AG04450 (cell line): ENCODE data around the gene MAGI2. TPM values are rescaled to one million over a fixed set of nuclear protein-coding genes. Genes with fewer than 3 reads are reported as not detected.
A peak's percentile ranks its signal among the peaks of the same experiment; 100 is the strongest.

ENCODE experiments used
- CTCF ChIA-PET: fragments of 300-600, 350-600 bp; formaldehyde crosslinking; extraction: SDS; loops from one replicate; lab custom pipeline; 2022; ENCODE audit warnings: antibody characterized with exemption, inconsistent platforms; lab: Charles Lee
- POLR2A ChIA-PET: fragments of 350-600 bp; formaldehyde crosslinking; extraction: SDS; loops from one replicate; lab custom pipeline; 2021; ENCODE audit warnings: antibody characterized with exemption, inconsistent platforms; lab: Yijun Ruan, JAX
- DNase-seq: peaks from one replicate; pipeline ENCODE4 v3.0.0-alpha.2; 2011; ENCODE audit warnings: low read depth, low spot score
- H3K27ac ChIP-seq: one replicate; pipeline ENCODE4 v1.5.1; 2012; ENCODE audit warnings: low read depth, low read length, control low read depth
- H3K27me3 ChIP-seq: one replicate; pipeline ENCODE4 v1.6.0; 2012; ENCODE audit warnings: low read length; ENCODE audit not compliant: control insufficient read depth, insufficient read depth
- H3K4me3 ChIP-seq: 2 replicates; pipeline ENCODE4 v1.5.1; 2011; ENCODE audit warnings: mild to moderate bottlenecking, low read depth, low read length, control low read depth
- H3K9me3 ChIP-seq: 2 replicates; pipeline ENCODE4 v1.5.1; 2012; ENCODE audit warnings: low read length; ENCODE audit not compliant: control insufficient read depth, insufficient read depth
- polyA plus RNA-seq: library from polyadenylated mRNA; depleted of rRNA; stranded (reverse); fragments of >200 nt; gene quantifications from 2 replicates; pipeline ENCODE4 v1.2.3, GENCODE V29; 2011
- TF ChIP-seq, protein P1 (sequence below): IDR thresholded peaks from 2 replicates; pipeline ENCODE4 v1.5.1; 2011; ENCODE audit warnings: low read depth, low read length, control low read depth, inconsistent platforms

Gene MAGI2
- polyA plus RNA-seq, 1 experiment: 2.3 TPM

DNA sequence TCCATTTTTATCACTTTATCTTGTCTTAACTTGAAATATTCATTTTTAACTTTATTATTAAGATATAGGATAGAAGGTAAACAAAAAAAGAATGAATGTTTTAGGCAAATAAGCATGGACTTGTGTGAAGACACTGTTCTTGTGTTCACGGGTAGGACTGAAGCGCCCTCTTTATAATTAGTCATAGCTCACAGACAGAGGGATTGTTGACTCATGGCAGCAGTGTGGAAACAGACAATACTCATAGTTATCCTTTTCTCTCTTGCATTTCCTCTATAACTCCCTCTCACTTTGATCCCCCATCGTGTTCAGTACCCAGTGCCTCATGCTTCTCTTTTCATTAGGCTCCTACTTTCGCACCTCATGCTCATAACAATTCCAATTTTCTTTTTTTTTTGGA lies 923.1 kb downstream of the MAGI2 start:
- TF ChIP-seq, protein P1, sequence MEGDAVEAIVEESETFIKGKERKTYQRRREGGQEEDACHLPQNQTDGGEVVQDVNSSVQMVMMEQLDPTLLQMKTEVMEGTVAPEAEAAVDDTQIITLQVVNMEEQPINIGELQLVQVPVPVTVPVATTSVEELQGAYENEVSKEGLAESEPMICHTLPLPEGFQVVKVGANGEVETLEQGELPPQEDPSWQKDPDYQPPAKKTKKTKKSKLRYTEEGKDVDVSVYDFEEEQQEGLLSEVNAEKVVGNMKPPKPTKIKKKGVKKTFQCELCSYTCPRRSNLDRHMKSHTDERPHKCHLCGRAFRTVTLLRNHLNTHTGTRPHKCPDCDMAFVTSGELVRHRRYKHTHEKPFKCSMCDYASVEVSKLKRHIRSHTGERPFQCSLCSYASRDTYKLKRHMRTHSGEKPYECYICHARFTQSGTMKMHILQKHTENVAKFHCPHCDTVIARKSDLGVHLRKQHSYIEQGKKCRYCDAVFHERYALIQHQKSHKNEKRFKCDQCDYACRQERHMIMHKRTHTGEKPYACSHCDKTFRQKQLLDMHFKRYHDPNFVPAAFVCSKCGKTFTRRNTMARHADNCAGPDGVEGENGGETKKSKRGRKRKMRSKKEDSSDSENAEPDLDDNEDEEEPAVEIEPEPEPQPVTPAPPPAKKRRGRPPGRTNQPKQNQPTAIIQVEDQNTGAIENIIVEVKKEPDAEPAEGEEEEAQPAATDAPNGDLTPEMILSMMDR: no peak
- CTCF ChIA-PET: no interaction called here
- Histone ChIP-seq H3K4me3 (no peak overlapping the region), H3K9me3 (no peaks in the 10 kb centered on the region), H3K27me3 (no peaks in the 10 kb centered on the region), H3K27ac (no peak overlapping the region)
- POLR2A ChIA-PET: no interaction called here
- DNase-seq: peak; percentile 15

DNA sequence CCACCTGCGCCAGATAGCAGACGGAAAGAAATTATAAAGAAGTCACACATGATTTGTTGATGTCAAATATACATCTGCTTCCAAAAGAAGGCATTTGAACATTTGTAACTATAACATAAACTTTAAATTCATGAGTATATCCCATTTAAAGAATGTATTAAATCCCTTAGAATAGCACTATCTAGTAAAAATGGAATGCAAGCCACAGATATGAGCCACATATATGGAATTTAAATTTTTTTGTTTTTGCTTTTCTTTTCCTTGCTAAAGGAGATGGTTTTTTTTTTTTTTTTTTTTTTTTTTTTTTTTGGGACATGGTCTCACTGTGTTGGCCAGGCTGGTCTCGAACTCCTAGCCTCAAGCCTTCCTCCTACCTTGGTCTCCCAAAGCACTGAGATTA lies 924.1 kb downstream of the MAGI2 start:
- ChIA-PET CTCF (interaction anchor here (0.6 to 1.4 kb wide), 2 partner anchors 19 to 510 kb away, joined by 3 to 5 read pairs; no protein-coding TSS in a partner anchor), POLR2A (no interaction called here)
- TF ChIP-seq, protein P1: no peak
- Histone ChIP-seq H3K27me3 (no peaks in the 10 kb centered on the region), H3K4me3 (no peak overlapping the region), H3K27ac (no peak overlapping the region), H3K9me3 (no peaks in the 10 kb centered on the region)
- DNase-seq: no peak

DNA sequence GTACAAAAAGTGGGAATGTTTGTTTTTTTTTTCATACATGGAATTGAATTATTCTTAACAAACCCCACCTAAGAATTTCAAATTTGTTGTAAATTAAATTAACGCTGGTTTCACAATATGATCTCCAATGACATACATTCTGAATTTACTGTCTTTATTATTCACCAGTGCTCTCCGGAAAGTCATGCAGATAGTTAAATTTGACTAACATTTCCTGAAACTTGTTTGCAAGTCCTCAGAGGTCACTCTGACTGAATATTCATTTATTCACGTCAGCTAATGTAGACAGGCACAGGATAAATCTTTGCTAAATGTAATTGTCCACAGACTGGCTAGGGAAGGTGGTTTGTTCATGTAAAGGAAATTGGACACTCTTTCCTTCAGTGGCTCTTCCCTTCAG lies 924.5 kb downstream of the MAGI2 start:
- CTCF ChIA-PET: interaction anchor here (0.6 to 1.4 kb wide), 3 partner anchors 17 to 509 kb away, joined by 3 to 5 read pairs (median 5); no protein-coding TSS in a partner anchor
- no peak overlapping the region for H3K4me3 ChIP-seq
- H3K27ac ChIP-seq: no peak overlapping the region
- no peak for DNase-seq
- POLR2A ChIA-PET: no interaction called here
- no peaks in the 10 kb centered on the region for H3K27me3 ChIP-seq
- TF ChIP-seq, protein P1: no peak
- no peaks in the 10 kb centered on the region for H3K9me3 ChIP-seq

DNA sequence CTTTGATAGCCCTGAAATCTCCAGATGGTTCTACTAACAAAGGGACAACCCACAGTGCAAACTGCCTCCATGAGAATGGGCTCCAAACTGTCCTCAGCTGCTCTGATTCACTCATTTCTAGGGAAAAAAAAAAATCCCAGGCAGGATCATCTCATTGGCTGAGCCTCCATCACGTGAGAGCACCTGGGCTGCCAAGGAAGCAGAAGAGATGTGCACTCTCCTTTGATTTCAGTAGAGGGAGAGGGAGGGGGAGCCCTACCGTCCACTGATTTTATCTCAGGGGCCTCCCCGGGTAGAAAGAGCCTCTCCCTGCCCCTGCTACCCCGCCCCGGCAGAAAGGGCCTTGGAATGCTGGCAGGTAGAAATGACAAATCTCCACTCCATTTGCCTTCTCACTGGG lies 929.5 kb downstream of the MAGI2 start:
- POLR2A ChIA-PET: no interaction called here
- no peaks in the 10 kb centered on the region for H3K9me3 ChIP-seq
- CTCF ChIA-PET: interaction anchor here (1.0 kb wide), 1 partner anchor 13 kb away, joined by 5 read pairs; no protein-coding TSS in a partner anchor
- H3K4me3 ChIP-seq: no peak overlapping the region
- no peak overlapping the region for H3K27ac ChIP-seq
- TF ChIP-seq, protein P1: no peak
- DNase-seq: no peak
- no peaks in the 10 kb centered on the region for H3K27me3 ChIP-seq

DNA sequence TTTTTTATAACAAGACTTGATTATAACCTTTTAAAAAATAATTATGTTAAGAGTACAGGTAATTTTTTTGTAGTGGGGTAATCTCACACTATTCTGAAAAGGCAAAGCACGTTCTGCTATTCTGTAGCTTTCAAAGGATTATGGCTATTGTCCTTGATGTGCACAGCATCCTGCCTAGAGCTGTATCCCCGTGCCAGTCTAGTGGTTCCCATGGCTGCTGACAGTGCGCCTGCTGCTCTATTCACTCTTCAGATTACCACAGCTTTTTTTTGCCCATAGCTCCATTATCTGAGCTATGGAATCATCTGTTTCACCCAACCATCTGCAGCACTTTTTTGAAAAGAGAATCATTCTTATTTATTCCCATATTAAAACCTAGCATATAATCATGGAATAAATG lies 931.5 kb downstream of the MAGI2 start:
- ChIA-PET CTCF (interaction anchor here (1.4 kb wide), 1 partner anchor 11 kb away, joined by 6 read pairs; no protein-coding TSS in a partner anchor), POLR2A (no interaction called here)
- TF ChIP-seq, protein P1: no peak
- H3K27me3 ChIP-seq: no peaks in the 10 kb centered on the region
- no peak overlapping the region for H3K27ac ChIP-seq
- no peak overlapping the region for H3K4me3 ChIP-seq
- H3K9me3 ChIP-seq: no peaks in the 10 kb centered on the region
- DNase-seq: no peak
